ENCODE measurements around the gene HS6ST3. TPM values are rescaled to one million over a fixed set of nuclear protein-coding genes. Genes with fewer than 3 reads are reported as not detected.

The HS6ST3 gene
- total and polyA plus RNA-seq, 2 donors from 2014 or later = 0.47 to 1.2 TPM

DNA sequence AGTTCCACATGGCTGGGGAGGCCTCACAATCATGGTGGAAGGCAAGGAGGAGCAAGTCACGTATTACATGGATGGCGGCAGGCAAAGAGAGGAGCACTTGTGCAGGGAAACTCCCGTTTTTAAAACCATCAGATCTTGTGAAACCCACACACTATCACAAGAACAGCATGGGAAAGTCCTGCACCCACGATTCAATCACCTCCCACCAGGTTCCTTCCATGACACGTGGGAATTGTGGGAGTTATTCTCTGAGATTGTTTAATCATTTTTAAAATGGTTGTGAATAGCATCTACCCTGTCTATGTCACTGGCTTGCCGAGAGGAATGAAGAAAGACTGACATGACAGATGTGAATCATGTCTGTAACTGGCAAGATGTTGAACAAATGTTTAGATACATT, 301.7 kb downstream of the HS6ST3 start:
- H3K36me3 ChIP-seq (ENCODE audit: control insufficient read depth in 2 of 3, insufficient read depth in 3 of 3, low read length in 3 of 3) = no peaks in the 10 kb centered on the region
- H3K4me3 ChIP-seq (ENCODE audit: low read length in 3 of 3) = no peak overlapping the region
- no peak overlapping the region for H3K27ac ChIP-seq (ENCODE audit: low read depth in 2 of 2, low read length in 2 of 2)
- TF ChIP-seq CTCF (IDR thresholded peaks at IDR 0.05; ENCODE audit: borderline replicate concordance, extremely low read depth, insufficient read depth) = no peak
- no peak for FAIRE-seq
- no peaks in the 10 kb centered on the region for H3K9me3 ChIP-seq (ENCODE audit: control insufficient read depth in 2 of 3, insufficient read depth in 1 of 3, low read length in 3 of 3)
- no peaks in the 10 kb centered on the region for H3K4me1 ChIP-seq (ENCODE audit: control insufficient read depth in 2 of 3, insufficient read depth in 2 of 3, low read depth in 1 of 3, low read length in 3 of 3)
- no peak overlapping the region for H3K9ac ChIP-seq (ENCODE audit: low read length in 3 of 3)
- no peaks in the 10 kb centered on the region for H3K27me3 ChIP-seq (ENCODE audit: control insufficient read depth, insufficient read depth, low read length)
- no peak for DNase-seq
- intact Hi-C loops (cut with DNase I) = no loop called here

- no peak for TF ChIP-seq CTCF (IDR thresholded peaks at IDR 0.05; ENCODE audit: borderline replicate concordance, extremely low read depth, insufficient read depth)
- DNase-seq = no peak
- no peaks in the 10 kb centered on the region for H3K27me3 ChIP-seq (ENCODE audit: control insufficient read depth, insufficient read depth, low read length)
- intact Hi-C loops (cut with DNase I) = no loop called here
- H3K4me1 ChIP-seq (ENCODE audit: control insufficient read depth in 2 of 3, insufficient read depth in 2 of 3, low read depth in 1 of 3, low read length in 3 of 3) = no peaks in the 10 kb centered on the region
- no peak for FAIRE-seq
- H3K9ac ChIP-seq (ENCODE audit: low read length in 3 of 3) = no peak overlapping the region
- H3K36me3 ChIP-seq (ENCODE audit: control insufficient read depth in 2 of 3, insufficient read depth in 3 of 3, low read length in 3 of 3) = no peaks in the 10 kb centered on the region
- no peak overlapping the region for H3K4me3 ChIP-seq (ENCODE audit: low read length in 3 of 3)
- H3K27ac ChIP-seq (ENCODE audit: low read depth in 2 of 2, low read length in 2 of 2) = no peak overlapping the region
- no peaks in the 10 kb centered on the region for H3K9me3 ChIP-seq (ENCODE audit: control insufficient read depth in 2 of 3, insufficient read depth in 1 of 3, low read length in 3 of 3)
Measured at GRCh38 chr13:96397807-96398206, 307.9 kb downstream of the HS6ST3 start.

DNA sequence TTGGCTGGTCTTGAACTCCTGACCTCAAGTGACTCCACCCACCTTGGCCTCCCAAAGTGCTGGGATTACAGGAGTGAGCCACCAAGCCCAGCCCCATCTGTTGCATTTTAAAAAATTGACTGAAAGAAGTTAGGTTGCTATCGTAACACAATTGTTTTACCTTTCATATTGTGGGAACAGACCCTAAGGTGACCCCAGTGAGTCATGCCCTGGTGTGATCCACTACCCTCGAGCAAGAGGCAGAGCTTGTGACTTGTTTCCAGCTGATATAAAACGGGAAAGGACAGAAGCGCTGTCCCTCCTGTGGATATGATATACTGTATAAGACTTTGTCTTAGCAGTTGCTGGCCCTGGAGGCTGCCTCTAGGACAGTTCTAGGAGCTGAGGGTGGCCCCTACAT, 308.6 kb downstream of the HS6ST3 start:
- FAIRE-seq = no peak
- no peaks in the 10 kb centered on the region for H3K36me3 ChIP-seq (ENCODE audit: control insufficient read depth in 2 of 3, insufficient read depth in 3 of 3, low read length in 3 of 3)
- no peak overlapping the region for H3K27ac ChIP-seq (ENCODE audit: low read depth in 2 of 2, low read length in 2 of 2)
- no peak for DNase-seq
- H3K4me1 ChIP-seq (ENCODE audit: control insufficient read depth in 2 of 3, insufficient read depth in 2 of 3, low read depth in 1 of 3, low read length in 3 of 3) = no peaks in the 10 kb centered on the region
- no peak overlapping the region for H3K9ac ChIP-seq (ENCODE audit: low read length in 3 of 3)
- H3K27me3 ChIP-seq (ENCODE audit: control insufficient read depth, insufficient read depth, low read length) = no peaks in the 10 kb centered on the region
- H3K9me3 ChIP-seq (ENCODE audit: control insufficient read depth in 2 of 3, insufficient read depth in 1 of 3, low read length in 3 of 3) = no peaks in the 10 kb centered on the region
- H3K4me3 ChIP-seq (ENCODE audit: low read length in 3 of 3) = no peak overlapping the region
- no peak for TF ChIP-seq CTCF (IDR thresholded peaks at IDR 0.05; ENCODE audit: borderline replicate concordance, extremely low read depth, insufficient read depth)
- intact Hi-C loops (cut with DNase I) = no loop called here

DNA sequence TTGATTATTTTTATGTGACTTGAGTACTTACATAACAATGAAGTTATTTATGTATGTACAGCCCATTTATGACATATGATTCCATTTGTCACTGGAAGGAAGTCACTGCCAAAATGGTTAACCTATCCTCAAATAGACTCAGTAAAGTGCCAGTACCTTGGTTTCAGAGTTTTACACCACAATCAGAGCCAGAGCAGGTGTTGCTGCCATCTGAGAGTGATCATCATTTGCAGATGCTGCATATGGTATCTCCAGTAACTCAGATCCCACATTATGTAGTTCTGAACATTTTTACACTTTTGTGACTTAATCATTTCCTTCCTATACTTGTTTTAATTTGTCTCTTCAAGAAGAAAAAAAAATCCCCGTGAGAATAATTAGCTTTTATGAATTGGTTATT, 313.3 kb downstream of the HS6ST3 start:
- Histone ChIP-seq H3K9ac (ENCODE audit: low read length in 3 of 3) (no peak overlapping the region), H3K4me1 (ENCODE audit: control insufficient read depth in 2 of 3, insufficient read depth in 2 of 3, low read depth in 1 of 3, low read length in 3 of 3) (no peaks in the 10 kb centered on the region), H3K4me3 (ENCODE audit: low read length in 3 of 3) (no peak overlapping the region), H3K9me3 (ENCODE audit: control insufficient read depth in 2 of 3, insufficient read depth in 1 of 3, low read length in 3 of 3) (no peaks in the 10 kb centered on the region), H3K27ac (ENCODE audit: low read depth in 2 of 2, low read length in 2 of 2) (no peak overlapping the region), H3K27me3 (ENCODE audit: control insufficient read depth, insufficient read depth, low read length) (no peaks in the 10 kb centered on the region), H3K36me3 (ENCODE audit: control insufficient read depth in 2 of 3, insufficient read depth in 3 of 3, low read length in 3 of 3) (no peaks in the 10 kb centered on the region)
- intact Hi-C loops (cut with DNase I) = no loop called here
- DNase-seq = no peak
- no peak for FAIRE-seq
- TF ChIP-seq CTCF (IDR thresholded peaks at IDR 0.05; ENCODE audit: borderline replicate concordance, extremely low read depth, insufficient read depth) = no peak
